ENCODE results near the gene TDRD9. TPM values are rescaled to one million over a fixed set of nuclear protein-coding genes. Genes with fewer than 3 reads are reported as not detected.

TDRD9 gene
- total RNA-seq, 1 donor from 2014 or later, result 5.4 TPM

DNA sequence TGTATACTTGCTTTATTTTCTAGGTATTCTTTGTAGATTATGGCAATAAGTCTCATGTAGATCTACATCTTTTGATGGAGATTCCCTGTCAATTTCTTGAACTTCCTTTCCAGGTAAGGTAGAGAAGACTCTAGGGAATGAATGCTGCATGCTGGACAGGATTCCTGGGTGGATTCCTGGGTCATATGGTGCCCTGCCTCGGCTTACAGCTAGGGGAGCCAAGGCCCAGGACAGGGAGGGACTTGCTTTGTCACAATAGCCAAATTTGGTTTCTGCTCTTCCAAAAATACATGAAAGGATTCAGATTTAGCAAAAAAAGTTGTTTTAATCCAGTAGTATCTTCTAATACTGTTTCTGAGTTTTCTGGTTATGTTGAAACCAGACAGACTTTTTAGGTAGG lies 97.8 kb downstream of the TDRD9 start:
- no peak for DNase-seq (ENCODE audit: low spot score)

DNA sequence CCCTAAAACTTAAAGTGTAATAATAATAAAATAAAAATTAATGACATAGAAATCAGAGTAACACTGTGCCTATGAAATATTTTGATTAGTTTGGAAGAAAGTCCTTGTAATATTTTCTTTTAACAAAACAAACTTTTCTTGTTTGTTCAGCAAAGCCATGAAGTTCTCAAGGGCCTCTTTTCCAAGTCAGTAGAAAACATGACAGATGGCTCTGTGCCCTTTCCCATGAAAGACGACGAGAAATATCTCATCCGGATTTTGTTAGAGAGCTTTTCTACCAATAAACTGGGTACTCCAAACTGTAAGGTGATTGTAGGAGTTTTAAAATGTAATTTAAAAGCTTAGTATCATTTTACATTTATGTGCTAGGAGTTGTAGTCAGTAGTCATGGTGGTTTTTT lies 102.7 kb downstream of the TDRD9 start:
- DNase-seq (ENCODE audit: low spot score), result no peak

DNA sequence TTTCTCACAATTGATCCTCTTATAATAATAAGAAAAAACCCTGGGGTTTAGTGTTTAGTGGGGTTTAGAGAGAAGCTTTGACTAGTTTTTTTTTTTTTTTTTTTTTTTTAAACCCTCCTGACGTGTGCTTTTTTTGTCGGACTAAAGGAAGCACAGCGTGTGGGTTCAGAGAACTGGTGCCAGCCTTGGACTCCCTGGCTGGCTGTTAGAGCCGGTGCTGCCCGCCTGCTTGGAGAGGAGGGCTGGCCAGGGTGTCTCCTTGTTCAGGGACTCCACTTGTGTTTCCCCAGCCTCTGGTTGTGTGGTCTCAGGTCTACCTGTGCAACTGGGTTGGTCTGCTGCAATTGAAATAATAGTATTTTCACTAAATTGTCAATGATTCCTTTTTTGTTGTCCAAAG lies 103.1 kb downstream of the TDRD9 start:
- no peak for DNase-seq (ENCODE audit: low spot score)

DNA sequence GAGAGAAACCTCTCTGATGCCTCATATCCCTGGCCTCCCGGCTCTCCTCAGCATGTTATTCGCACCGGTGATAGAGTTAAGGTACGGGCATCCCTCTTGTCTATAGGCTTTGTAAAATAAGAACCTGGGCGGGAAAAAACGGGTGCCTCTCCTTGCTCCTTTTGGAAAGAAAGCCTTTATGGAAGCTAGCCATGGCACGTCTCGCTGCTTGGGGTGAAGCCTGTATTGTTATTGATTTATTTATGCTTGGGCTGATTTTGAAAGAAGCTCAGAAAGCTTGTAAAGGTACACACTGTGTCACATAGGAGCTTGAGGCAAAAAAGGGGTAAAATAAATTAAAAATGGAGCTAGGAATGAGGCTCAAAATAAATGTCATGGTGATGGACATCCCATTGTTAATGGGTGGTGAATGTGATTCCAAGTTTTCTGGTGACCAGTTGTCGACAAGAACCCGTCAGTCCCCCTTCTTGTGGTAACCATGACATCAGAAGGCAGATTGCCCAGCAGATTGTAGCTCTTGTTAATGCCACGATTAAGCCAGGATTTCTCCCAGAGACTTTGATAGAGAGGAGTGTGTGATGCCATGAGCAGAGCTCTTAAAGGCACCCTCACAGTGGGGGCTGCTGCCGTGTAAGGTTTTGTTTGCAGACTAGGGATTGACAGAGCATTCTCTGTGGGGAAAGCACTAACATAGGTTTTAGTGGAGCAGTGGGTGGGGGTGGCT lies 106.9 kb downstream of the TDRD9 start:
- no peak for DNase-seq (ENCODE audit: low spot score)

DNA sequence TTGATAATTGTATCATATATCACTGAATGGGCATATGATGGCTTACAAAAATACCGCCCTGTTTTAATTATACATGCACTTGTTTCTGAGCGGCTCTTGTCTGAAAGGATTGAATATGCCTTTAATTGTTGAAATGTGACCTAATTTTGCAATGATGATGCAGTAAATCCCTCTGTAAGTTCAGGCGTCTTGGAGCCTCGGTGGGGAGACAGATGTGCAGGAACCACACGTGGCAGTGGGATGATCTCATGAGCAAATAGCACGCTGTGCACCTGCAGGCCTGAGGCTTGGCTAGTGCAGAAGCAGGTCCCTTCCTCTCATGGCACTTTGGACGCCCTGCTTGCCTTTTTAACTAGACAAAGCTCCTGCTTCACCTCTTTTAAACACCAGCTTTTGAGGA lies 108.0 kb downstream of the TDRD9 start:
- DNase-seq (ENCODE audit: low spot score), result no peak

DNA sequence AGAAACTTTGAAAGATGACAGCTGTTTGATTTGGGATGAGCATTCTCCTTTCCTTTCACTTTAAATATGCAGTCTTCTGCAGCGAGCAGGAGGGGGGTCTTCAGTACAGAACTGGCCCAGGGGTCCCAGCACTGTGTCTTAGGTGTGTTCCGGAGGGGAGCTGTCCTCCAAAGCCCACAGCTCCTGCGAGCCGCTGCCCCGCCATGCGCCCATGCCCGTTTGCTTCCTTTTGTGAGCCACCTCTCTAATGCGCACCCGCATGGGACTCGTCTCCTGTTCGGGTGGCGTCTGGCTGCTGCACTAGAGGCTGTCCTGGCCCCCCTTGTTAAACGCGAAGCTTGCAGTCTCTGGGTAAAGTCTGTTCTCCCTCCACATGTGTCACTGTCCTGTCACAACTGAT lies 108.8 kb downstream of the TDRD9 start:
- DNase-seq (ENCODE audit: low spot score), result no peak

DNA sequence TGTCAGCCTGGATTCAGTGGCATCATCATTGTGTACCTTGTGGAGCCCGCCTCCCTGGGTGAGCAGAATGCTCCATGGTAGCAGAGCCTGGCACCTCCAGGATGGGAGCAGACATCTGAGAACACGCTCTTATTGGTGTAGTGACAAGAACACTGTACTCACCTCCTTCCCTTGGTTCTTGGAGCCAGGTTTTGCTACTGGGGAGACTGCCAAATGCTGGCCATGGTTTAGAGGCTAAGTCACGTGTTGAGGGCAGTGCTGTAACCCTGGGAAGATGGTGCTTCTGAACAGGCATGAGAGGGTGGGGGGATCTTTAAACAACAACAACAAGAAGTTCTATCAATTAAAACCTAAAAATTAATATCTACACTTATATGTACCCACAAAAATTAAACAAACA lies 109.6 kb downstream of the TDRD9 start:
- no peak for DNase-seq (ENCODE audit: low spot score)

DNA sequence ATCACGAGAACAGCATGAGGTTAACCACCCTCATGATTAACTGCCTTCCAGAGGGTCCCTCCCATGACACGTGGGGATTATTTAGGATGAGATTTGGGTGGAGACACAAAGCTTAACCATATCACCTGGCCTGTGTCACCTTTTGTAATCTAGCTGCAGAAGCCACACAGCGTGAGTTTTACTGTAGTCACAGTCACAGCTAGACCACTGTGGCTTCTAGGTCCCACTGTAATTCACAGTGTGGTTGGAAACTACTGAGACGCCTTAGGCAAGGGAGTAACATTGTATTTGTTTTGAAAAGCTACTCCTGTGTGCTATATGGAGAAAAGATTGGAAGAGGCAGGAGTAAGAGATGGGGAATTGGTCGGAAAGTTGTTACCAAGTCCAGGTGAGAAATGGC lies 111.0 kb downstream of the TDRD9 start:
- no peak for DNase-seq (ENCODE audit: low spot score)

DNA sequence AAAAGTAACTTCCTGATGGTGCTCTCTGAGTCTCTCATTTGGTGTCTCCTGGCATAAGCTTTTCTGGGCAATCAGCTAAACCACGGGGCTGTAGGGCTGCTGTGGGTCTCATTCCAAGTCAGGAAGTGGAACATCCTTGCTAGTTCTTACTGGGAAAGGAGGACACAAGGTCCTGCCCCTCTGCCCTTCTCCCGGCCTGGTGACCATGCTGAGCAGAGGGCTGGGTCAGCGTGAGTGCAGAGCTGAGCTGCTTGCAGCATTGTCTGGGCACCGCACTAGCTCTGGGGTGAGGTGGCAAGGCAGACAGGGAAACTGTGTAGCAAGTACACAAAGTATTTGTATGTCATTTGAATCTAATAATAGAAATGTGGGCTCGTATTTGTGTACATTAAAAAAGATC lies 112.3 kb downstream of the TDRD9 start:
- DNase-seq (ENCODE audit: low spot score), result no peak

DNA sequence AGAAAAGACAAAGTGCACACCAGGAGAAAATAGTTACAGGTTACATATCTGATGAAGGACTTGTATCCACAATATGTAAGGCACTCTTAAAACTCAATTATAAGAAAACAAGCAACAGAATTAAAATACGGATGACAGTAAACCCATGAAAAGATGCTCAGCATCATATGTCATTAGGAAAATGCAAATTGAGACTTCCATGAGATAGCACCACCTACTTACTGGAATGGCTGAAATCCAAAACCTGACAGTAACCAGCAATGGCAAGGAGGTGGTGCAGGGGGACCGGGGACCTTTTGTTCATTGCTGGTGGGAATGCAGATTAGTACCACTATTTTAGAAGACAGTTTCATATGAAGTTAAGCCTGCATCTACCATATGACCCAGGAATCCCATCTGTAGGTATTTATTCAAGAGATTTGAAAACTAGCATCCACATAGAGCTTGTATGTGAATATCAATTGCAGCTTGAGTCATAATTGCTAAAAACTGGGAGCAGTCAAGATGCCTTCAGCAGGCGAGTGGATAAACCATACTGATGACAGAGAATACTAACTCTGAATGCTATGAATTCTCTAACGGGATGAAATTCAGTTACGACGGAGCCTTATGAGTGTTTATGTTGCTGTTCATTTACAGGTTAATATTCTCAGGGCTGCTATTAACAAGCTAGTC lies 113.3 kb downstream of the TDRD9 start:
- no peak for DNase-seq (ENCODE audit: low spot score)

DNA sequence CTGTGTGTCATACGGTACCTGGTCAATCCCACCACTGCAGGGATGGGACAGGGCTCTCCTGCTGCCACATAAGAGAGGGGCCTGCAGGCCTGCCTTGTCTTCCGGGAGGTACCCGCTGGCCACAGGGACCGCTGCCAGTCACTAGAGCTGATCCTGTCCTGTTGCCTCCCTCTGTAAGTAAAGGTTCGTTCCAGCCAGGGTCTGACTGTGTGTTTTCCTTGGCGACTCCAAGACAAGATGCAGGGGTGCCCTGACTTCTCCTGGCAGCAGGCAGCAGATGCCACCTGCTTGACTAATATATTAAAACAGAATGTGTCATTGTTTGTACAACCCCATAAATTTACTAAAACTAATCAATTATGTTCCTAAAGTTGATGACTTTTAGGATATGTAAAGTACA lies 115.8 kb downstream of the TDRD9 start:
- no peak for DNase-seq (ENCODE audit: low spot score)

DNA sequence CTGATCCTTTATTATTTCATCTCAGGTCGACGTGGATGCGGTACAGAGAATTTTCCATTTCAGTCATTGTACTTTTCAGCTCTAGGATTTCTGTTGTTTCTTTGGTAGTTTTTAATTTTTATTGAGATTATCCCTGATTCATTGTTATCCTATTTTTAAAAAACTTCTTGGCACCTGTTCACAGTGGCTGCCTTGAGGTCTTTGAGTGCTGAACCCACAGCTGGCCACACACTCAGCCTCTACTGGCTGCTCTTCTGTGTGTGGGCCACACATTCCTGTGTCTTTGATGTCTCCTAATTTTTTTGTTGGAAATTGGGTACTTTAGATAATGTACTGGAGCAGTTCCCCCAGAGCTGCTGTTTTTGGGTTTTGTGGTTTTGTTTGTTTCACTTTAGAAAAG lies 119.5 kb downstream of the TDRD9 start:
- no peak for DNase-seq (ENCODE audit: low spot score)

DNA sequence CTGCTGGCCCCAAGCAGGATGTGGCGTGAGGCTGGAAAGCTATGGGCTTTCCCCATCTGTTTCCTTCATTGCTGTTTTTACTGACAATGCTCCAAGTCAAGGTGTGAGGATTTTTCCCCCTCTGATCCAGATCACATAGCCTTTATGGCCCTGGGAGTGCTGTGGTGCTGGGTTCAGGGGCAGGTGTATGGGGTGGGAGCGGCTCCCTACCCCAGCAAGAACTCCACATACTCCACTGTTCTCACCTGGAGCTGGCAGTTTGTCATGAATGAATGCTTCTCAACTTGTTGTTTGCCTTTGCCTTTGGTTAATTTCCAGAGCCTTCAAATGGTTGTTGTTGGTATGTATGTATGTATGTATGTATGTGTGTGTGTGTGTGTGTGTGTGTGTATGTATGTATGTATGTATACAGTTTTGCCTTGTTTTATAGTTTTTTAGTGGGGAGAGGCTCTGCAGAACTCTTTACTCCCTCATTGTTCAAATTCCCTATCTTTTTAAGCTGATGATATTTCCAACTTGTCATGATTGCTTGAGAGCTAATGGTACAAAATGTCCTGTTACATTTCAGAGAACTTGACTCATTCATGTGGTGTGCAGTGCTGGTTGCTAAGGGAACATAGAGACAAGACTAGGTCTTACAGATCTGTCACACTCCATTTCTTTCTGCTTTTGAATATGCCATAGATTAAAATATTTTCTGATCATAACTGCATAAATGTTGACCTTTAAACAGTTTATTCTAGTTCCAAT lies 120.7 kb downstream of the TDRD9 start:
- no peak for DNase-seq (ENCODE audit: low spot score)

DNA sequence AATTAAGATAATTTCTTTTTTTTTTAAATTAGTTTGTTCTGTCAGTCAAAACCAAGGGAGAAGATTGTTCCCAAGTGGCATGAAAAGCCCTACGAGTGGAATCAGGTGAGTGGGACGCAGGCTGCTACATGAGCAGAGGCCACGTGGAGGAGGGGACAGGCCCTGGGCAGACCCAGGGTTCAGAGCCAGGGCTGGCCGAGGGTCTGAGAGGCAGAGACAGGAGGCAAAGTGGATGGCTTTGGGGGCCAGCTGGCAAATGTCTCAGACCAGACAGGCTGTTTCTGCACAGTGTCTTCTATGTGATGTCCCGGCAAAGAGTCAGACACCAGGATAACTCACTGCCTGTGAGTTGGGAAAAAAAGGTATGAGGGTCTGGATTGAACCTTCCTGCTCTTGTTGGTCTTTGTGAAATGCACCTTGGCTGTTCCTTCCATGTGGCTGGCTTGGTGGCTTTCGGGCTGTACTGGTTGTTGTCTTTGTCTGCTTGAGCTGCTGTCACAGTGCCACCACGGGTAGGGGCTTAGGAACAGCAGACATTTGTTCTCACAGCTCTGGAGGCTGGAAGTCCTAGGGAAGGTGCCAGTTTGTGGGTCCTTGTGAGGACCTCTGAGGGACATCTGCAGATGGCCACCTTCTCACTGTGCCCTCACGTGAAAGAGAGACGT lies 121.5 kb downstream of the TDRD9 start:
- no peak for DNase-seq (ENCODE audit: low spot score)

DNA sequence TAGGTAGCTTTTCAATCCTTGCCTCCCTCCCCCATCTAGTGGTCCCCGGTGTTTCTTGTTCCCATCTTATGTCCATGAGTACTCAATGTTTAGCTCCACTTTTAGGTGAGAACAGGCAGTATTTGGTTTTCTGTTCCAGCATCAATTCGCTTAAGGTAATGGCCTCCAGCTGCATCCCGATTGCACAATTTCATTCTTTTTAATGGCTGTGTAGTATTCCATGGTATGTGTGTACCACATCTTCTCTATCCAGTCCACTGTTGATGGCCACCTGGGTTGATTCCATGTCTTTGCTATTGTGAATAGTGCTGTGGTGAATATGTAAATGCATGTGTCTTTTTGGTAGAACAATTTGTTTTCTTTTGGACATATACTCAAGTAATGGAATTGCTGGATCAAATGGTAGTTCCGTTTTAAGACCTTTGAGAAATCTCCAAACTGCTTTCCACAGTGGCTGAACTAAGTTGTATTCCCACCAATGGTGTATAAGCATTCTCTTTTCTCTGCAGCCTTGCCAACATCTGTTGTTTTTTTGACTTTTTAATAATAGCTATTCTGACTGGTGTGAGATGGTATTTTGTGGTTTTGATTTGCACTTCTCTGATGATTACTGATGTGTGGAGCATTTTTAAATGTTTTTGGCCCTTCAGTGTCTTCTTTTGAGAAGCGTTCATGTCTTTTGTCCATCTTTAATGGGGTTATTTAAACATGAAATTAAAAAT lies 123.0 kb downstream of the TDRD9 start:
- DNase-seq (ENCODE audit: low spot score), result no peak

DNA sequence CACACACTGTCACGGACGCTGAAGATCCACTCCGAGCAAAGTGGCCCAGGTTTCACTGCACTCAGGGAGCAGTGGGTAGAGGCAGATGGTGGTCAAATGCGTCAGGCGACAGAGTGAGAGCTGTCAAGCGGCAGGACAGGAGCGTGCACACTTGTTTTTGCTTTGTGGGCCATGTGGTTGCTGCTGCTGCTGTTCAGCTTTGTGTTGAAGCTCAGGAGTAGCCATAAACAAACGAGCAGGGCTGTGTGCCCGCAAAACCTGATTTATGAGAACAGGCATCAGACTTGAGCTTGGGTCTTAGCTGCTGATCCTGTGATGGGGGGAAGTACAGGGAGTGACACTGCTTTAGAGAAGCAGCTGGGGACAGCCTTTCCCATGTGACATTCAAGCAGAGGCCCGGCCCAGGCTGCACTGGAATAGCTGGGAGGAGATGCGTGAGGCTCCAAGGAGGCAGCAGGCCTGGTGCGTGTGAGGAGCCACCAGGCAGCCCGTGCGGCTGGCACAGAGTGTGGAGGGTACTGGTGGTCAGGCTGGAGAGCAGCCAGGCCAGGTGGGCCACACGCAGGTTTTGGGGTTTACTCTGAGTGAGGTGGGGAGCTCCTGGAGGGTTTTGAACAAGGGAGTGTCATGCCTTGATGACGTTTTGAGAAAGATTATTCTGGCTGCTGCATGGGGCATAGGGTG lies 126.1 kb downstream of the TDRD9 start:
- DNase-seq (ENCODE audit: low spot score), result no peak

DNA sequence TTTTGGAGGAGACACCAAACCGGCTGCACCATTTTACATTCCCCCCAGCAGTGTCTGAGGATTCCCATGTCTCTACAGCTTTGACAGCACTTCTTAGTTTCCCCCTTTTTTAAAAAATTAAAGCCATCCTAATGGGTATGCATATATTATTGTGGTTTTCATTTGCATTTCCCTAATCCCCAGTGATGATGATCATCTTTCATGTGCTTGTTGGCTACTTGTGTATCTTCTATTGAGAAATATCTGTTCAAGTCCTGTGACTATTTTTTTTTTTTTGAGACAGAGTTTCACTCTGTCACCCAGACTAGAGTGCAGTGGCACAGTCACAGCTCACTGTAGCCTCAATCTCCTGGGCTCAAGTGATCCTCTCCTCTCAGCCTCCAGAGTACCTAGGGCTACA lies 134.0 kb downstream of the TDRD9 start:
- no peak for DNase-seq (ENCODE audit: low spot score)

DNA sequence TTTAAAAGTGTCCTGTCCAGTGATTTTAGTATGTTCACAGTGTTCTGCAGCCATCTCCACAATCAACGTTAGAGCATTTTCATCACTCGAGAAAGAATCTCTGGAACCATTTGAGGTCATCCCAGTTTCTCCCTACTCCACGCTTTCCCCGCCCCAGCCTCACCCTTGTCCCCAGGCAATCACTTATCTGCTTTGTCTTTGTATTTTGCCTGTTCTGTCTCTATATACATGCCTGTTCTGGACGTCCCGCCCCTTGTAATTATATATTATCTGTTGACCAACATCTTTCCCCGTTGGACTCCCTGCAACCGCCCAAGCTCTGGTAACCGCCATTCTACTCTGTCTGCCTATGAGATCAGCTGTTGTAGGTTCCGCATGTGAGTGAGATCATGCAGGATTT lies 135.7 kb downstream of the TDRD9 start:
- no peak for DNase-seq (ENCODE audit: low spot score)

DNA sequence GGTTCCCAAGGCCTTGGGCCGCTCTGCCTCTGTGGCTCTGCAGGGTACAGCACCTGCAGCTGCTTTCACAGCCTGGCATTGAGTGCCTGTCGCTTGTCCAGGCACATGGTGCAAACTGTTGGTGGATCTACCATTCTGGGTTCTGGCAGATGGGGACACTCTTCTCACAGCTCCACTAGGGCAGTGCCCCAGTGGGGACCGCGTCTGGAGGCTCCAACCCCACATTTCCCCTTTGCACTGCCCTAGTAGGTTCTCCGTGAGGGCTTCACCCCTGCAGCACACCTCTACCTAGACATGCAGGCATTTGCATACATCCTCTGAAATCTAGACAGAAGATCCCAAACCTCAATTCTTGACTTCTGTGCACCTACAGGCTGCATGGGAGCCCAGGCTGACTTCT lies 138.0 kb downstream of the TDRD9 start:
- DNase-seq (ENCODE audit: low spot score), result no peak

DNA sequence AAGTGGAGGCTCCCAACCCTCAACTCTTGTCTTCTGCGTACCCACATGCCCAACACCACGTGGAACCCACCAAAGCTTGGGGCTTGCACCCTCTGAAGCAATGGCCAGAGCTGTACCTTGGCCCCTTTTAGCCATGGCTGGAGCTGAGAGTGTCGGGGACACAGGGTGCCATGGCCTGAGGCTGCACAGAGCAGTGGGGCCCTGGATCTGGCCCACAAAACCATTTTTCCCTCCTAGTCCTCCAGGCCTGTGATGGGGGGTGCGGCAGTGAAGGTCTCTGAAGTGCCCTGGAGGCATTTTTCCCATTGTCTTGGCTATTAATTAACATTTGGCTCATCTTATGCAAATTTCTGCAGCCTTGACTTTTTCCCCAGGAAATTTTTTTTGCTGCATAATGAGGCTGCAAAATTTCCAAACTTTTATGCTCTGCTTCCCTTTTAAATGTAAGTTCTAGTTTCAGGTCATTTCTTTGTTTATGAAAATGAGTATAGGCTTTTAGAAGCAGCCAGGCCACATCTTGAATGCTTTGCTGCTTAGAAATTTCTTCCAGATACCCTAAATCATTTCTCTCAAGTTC lies 138.6 kb downstream of the TDRD9 start:
- DNase-seq (ENCODE audit: low spot score), result no peak

Data from mesenteric fat pad (tissue), 1 donor.